Ureter (tissue), 1 donor: ENCODE results near the gene C16orf95. TPM values are rescaled to one million over a fixed set of nuclear protein-coding genes. Genes with fewer than 3 reads are reported as not detected.
"Not testable (repeated sequence)": the region's sequence is repeated elsewhere in the genome, so short reads cannot be mapped to it uniquely, and the experiment has no call there.

Experiments
- DNase-seq: peaks from one replicate; pipeline ENCODE4 v3.0.0-alpha.2; 2020; ENCODE audit warnings: low spot score
- total RNA-seq: library from RNA; stranded (reverse); gene quantifications from one replicate; pipeline ENCODE4 v1.2.4, GENCODE V29; 2023
- donor health status: DM: yes; HTN: yes; CAD: no.

The C16orf95 gene
- total RNA-seq, 1 donor from 2014 or later, result 4.2 TPM

DNA sequence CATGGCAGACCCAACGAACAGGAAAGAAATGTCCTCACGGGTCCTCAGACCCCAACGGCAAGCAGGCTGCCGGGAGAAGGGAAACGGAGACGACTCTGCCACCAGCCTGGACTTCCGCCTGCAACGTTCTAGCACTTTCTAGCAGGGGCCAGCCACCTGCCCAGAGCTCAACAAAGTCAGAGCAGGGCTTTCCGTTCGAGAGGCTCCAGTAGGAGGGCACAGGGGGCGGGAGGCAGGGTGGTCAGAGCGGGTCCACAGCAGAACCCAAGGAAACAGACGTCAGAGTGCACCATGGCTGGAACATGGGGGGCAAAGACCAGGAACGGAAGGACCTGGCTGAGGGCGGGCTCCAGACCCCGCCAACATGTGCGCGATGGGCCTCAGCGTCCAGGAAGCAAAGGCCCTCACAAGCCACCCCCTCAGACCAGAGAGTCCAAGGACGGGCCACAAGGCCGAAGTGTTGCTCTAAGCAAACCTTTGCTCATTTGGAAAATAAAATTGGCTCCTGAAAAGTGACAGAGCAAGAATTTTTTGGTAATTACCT, 29.4 kb upstream of the C16orf95 start:
- no peak for DNase-seq

DNA sequence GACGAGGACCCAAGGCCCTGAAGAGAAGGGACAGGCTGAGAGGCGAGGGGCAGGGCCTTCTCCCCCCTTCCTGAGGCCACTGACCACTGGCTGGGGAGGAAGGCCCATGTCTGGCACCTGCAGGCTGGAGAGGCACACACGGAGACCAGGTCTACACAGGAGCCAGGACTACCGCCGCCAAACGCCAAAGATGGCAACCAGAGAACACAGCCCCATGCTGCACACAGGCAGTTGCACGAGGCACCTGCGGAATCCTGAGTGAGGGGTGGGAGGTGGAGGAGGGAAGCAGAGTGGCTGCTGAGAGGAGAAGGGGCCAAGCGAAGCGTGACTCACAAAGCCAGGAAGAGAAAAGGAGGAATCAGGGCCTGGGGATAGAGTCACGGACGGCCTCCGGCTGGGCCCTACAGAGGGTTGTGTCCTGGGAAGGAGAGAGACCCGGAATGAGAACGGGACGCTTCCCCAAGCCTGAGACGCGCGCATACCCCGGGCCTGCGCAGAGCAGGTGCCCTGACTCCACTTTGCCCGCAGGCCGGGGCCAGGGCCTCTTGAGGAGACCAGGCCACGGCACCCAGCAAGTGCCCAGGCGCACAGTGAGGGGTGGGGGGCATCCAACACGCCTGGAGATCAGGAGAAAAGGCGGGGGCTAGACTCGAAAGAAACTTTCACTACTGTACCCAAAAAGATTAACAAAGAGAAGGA, 28.7 kb upstream of the C16orf95 start:
- DNase-seq, result no peak

DNA sequence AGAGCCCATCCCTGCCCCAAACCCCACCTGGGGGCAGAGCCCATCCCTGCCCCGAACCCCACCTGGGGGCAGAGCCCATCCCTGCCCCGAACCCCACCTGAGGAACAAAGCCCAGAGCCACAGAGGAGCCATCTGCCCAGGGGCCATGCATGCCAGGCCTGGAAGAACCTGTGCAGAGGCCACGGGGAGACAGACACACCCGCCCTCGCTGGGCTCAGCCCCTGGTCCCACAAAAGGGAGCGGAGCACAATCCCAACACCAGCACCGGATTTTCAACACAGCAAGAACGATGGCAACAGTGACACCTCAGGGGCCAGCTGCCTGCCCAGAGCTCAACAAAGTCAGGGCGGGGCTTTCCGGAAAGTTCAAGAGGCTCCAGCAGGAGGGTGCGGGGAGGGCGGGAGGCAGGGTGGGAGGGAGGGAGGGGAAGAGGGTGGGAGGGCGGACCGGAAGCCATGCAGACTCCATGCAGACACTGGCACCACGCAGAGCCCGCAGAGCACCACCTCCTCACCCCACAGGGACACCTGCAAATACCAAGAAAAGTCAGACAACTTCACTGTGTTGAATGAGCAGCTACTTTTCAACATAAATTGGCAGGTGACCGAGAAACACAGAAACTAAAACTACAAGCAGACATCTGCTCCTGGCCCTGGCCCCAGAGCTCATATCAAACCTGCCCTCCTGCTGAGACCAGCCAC, 27.9 kb upstream of the C16orf95 start:
- DNase-seq, result no peak

DNA sequence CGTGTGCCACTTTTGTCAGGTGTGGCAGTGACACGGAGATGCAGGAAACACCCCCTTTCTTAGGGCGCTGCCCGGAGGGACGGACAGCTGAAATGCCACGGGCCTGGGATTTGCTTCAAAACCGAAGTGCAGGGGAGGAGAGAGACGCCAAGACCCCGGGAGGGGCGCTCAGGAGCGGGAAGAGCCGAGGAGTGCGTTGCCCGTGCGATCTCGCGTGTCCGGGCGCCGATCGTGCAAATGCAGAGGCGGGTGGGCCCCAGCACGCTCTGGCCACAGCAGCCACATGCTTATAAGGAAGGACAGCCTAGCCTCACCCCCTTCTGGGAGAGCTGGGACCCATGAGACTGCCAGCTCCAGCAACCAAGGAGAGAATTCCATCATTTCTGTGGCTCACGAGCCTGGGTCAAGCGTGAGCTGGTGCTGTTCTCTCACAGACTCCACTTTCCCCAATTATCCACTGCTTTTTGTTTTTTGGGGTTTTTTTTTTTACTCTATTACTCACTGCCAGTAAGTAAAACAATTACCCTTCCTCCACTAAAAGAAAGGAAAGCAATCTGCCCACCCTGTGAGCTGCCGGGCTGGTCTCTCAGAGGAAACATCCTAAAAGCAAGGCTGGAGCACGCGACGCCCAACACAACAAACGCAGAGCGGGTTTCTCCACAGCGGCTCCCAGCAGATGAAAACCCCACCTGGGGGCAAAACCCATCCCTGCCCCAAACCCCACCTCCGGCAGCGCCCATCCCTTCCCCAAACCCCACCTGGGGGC, 27.2 kb upstream of the C16orf95 start:
- DNase-seq, result no peak

DNA sequence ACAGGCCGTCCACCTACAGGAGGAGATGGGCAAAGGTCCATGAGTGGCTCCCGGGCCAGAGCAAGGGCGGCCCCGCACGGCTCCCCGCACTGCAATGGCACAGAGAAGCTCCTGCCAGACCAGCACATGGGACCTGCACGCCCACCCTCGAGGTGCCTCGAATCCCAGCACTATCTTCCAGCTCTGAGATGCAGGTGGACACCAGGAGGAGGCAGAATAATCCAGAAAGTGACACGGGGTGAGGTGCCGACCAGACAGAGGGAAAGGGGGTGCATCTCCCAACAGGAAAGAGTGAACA, 26.5 kb upstream of the C16orf95 start:
- DNase-seq, result no peak

DNA sequence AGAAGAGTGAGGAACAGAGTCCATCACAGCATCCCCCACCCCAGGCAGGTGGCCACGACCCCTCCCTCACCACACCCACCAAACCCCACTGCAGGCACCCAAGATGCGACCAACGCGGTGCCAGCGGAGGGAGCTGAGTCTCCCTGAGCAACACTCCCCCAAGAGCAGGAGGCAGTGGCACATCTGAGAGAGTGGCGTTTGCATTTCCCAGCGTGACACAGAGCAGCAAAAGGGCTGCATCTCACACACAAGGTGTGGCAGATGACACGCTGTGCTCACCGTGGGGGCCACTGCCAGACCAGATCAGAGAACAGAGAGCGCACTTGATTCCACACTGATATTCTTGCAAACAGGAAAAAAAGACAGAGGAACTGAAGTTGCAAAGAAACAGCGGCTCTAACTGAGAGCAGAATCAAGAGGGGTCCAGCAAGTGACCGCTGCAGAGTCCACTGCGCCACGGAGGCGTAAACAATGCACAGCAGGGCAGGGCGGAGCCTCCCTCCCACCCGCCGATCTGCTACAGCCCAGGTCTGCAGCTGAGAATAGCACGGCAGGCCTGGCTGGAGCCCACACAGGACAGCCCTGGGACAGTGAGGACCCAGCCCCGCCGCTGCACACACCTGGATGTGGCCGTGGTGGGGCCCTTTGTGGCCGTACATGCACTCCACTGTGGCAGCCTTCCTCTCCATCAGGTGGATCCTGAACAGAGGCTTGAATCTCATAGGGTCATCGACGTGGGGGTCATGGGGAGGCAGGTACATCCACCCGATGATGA, 26.0 kb upstream of the C16orf95 start:
- no peak for DNase-seq

DNA sequence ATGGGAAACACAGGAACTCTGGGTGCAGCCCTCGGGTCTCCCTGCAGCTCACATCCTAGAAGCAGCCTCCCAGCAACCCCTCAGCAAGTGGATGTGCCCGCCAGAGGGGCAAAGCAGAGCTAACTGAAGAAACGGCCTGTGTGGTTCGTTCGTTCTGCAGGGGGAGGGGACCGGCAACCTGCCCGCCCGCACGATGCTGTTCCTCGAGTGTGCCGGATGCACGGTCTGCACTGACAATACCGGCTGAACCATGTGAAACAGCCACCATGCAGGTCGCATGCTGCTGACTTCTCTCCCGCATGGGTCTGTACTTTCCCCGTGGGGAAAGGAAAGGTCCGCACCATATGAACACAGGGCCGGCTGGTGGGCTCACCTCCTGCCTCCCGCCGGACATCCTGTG, 25.3 kb upstream of the C16orf95 start:
- DNase-seq, result no peak

DNA sequence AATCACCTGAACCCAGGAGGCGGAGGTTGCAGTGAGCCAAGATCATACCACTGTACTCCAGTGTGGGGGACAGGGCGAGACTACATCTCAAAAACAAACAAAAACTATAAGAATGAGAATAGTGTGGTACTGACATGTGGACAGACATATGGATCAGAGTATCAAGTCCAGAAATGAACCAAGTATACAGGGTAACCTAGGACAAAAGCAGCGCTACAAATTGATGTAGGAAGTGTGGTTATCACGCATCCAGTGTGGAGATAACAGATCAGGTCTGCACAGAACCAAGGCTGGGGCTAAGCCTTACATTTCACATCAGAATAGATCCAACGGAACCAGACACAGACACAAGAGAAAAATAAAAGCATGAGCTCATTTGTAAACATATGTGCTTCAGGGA, 23.0 kb upstream of the C16orf95 start:
- DNase-seq, result no peak

DNA sequence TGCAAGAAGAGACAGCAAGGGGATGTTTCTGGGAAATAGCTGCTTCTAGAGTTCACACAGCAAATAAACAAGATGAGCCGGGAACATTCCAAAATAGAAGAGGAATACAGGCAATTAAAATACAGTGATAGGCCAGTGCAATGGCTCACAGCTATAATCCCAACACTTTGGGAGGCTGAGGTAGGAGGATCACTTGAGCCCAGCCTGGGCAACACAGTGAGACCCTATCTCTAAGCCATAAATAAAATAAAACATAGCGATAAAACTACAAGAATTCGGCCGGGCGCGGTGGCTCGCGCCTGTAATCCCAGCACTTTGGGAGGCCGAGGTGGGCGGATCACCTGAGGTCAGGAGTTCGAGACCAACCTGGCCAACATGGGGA, 22.5 kb upstream of the C16orf95 start:
- not testable (repeated sequence) for DNase-seq

DNA sequence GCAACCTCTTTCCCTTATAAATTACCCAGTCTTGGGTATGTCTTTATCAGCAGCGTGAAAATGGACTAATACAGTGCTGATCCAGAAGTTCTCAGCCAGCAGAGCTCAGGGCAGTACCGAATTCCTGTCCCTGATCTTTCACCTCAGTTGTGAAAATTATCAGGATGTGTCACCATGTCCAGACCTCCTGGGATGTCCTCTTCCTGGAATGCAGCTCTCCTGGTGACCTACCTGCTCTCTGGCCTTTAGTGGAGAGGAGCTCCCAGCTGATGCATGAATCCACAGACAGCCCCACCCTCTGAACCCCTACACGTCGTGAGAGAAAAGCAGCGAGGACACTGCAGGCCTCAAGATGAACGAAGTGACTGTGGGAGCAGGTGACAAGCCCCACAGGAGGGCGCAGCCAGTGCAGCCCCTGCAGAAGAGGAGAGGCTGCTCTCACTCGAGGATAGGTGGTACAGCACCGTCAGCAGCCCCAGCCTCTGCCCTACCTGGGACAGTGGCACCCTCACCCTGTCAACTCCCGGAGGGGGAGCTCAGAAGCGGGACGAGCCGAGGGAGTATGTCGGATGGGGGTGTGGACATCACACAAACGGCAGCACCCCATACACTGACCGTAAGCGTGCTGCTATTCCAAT, 22.0 kb upstream of the C16orf95 start:
- DNase-seq, result no peak

DNA sequence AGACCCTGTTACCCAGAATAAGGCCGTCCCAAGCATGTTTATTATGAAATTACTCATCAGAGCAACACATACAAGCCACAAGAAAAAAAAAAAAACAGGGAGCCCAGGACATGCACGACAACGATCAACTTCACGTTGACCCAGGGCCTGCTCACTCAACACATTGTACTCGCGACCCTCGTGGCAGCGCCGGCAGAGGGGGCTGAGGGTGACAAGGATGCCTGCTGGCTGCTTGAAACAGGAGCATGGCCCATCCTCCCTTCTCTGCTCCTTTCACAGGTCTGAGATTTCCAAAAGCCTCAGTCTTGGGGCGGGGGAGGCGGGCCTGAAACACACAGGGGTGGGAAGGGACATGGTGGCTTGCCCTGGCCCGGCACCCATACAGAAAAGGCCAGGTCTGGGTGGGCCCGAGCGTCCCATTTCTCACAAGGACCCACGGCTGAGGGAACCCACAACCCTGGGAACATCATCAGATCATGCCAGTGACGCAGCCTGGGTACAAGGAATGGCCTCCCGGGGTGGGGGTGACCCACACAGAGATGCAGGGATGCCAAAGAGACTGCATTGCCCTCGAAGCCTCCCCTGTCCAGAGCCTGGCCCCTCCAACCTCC, 21.1 kb upstream of the C16orf95 start:
- no peak for DNase-seq

DNA sequence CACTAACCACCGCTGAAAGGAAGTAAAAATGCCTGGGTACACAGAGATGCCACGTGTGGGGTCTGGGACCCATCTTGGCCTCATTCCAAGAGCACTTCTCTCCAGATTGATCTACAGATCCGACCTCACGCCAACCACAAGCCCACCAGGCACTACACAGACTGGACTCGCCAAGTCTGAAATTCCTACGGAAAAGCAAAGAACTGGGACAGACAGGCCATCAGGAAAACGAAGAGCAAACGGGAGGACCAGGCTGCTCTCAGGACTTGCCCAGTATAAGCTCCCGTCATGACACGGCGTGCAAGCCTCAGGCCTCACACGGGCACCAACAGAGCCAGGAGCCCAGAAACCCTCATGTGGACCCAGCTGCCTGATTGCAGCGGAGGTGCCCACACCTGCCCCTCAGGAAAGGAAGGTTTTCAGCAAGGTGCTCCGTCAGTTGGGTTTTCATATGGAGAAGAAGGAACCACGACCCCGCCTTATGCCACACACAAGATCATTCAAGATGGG, 20.1 kb upstream of the C16orf95 start:
- DNase-seq, result no peak

DNA sequence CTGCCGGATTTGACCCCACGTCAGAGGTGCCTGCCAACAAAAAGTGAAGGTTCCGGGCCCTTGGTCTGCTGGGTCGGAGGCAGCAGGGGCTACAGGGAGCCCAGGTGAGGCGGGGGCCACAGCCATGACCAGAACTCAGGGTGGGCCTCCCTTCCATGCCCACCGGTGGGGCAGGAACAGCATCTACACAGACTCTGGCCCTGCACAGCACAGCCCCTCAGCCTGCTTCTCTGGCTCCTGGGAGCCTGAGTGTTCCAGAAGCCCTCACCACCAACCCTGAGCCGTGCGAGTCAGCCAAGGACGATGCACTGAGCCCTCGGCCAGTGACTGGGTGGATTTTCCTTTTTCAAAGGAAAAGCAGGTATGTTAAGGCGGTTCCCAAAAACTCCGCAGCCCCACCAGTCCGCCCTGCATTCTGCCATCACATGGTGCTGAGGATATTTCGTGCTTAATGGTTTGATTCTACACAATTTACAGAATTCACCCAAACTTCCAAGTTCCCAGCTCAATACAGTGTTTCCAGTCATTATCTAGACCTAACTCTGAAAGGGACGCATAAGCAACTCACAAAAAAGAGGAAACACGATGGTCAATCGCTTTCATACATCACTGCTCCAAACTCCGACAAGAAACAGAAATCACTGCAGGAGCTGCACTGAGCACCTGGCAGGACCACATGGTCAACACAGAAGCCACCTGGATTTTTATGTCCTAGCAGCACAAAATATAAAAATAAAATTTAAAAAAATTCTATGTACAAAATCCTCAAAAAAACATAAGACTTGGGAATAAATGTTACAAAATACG, 19.4 kb upstream of the C16orf95 start:
- DNase-seq, result no peak

DNA sequence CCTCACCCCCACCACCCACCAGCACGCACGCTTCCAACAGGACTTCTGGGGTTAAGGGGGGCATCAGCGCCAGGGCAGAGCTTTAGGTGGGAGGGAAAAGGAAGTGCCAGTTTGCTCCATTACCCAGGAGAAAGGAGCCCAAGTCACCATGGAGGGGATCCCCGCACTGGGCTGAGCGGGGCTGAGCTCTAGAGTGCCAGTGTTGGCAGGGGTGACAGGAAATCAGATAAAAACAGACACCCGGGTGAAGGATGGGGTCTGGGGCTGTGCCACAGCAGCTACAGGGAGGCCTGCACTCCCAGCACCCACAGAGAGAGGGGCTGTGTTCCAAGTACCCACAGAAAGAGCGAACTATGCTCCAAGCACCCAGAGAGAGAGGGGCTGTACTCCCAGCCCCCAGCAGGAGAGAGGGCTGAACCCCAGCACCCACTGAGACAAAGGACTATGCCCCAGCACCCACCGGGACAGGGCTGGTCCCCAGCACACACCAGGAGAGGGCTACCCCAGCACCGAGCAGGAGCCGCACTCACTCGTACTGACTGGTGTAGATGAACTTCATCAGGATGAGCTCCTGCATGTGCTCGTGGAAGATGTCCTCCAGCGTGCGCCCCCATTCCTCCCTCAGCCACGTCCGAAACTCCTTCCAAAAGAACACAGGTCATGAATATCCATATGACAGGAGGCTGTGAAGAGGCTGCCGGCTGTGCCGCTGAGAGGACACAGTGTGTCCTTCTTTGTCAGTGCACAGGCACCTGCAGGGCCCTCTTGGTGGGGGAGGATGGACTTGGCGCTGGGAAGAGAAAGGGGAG, 18.6 kb upstream of the C16orf95 start:
- DNase-seq, result no peak

DNA sequence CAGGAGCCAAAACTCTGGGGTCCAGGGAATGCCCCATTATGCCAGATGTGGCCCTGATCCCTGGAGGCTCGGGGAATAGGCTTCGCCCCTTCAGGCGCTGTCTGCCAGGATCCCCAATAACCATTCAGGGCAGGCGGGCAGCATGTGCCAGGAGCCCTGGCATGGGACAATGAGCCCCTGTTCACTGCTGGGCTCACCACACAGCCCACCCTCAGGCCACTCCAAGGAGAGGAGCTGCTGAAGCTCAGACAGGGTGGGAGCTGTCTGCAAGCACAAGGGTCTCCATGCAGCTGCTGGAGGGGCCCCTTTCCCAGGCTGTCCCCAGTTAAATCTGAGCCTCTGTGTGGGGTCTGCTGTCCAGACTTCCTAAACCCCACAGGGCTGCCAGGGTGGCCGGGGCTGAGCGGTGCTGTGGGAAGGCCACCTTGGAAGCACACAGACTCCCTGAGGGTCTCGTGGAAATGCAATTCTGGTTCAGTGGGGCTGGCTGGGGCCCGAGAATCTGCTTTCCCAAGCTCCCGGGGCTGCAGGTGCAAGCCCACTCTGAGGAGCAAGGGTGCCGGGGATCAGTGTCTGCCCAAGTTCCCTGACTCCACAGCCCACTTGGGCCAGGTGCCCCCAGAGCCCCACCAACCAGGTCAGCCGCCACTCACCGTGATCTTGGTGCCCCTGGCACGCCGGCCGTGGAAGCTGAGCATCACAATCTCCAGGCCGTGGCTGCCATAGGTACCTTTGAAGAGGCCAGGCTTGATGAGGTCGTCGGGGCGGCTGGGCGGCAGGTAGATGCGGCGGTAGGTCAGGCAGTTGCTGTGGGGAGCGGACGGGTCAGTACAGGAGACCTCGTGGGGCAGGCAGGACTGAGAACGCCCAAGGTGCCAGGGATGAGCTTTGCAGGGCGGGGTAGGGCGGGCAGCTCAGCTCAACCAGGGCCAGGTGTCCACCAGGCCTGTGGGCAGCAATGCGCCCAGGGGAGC, 17.7 kb upstream of the C16orf95 start:
- no peak for DNase-seq

DNA sequence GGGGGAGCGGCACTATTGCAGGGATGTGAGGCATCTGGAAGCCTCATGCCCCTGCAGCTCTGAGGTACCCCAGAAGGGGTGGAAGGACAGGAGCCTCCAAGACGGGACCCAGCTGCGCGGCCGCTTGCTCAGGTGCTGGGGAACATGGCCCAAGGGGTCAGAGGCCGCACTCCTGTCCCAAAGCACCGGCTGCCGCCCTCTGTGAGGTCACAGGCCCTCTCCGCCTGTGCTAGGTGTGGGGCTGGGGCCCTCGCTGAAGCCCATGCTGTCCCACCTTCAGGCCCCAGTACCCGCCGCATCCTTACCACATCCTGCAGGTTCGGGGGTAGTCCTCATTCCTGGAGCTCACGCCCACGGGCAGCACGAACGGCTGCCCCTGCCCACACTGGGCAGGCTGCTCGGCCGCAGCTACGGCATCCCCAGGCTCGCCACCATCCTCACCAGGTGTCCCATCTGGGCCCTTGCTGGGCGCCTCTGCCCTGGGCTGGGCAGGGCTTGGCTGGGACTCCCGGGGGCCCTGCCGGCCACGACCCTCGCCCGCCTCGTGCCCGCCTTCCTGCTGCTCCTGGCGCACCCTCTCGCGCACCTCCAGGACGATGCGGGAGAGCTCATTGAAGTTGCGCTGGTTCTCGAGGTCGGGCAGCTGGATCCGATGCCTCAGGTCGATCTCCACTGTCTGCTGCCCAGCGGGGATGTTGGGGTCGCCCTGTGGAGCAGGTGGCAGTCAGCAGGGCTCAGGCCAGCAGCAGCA, 16.6 kb upstream of the C16orf95 start:
- DNase-seq, result no peak

DNA sequence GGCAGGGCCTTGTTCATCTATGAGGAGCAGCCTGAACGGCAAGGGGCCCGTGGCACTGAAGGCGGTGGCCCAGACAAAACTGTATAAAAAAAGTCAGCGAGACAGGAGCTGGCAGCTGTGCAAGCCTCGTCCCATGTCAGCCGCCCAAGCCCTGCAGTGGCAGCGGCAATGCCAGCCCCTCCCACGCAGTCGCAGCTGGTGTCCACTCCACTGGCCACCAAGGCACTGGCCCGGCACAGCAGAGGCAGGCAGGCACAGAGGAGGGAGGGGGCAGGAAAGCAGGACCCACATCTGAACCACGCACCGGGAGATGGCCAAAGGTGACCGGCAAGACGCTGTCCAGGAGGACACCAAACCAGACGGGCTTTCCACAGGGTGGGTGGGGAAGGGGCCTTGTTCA, 15.9 kb upstream of the C16orf95 start:
- DNase-seq, result no peak
